H1 (cell line): ENCODE measurements around the gene GRIFIN.

ENCODE experiments used
- CEBPB ChIP-seq: IDR thresholded peaks from 2 replicates; pipeline ENCODE4 v1.6.1; 2012; ENCODE audit warnings: low read depth, low read length
- EGR1 ChIP-seq: IDR thresholded peaks from 2 replicates; pipeline ENCODE4 v1.6.1; 2011; ENCODE audit warnings: low read depth, low read length, borderline replicate concordance
- EP300 ChIP-seq, 2 experiments: IDR thresholded peaks; 1 replicate in 1 of 2; 2 replicates in 1 of 2; pipeline ENCODE4 v1.6.1; 2011 to 2012; ENCODE audit warnings: low read depth in 2 of 2, low read length in 2 of 2, mild to moderate bottlenecking in 2 of 2, borderline replicate concordance in 1 of 2, inconsistent platforms in 1 of 2, moderate library complexity in 1 of 2
- GABPA ChIP-seq: IDR thresholded peaks from 2 replicates; pipeline ENCODE4 v1.6.1; 2011; ENCODE audit warnings: mild to moderate bottlenecking, low read length, moderate library complexity, borderline replicate concordance; ENCODE audit not compliant: insufficient read depth
- GTF2F1 ChIP-seq: IDR thresholded peaks from 2 replicates; pipeline ENCODE4 v1.6.1; 2012; ENCODE audit warnings: low read depth, low read length, improper control_type of control experiment, borderline replicate concordance
- POLR2AphosphoS5 ChIP-seq: IDR thresholded peaks from 2 replicates; pipeline ENCODE4 v1.6.1; 2011; ENCODE audit warnings: low read depth, low read length
- SIX5 ChIP-seq: IDR thresholded peaks from 2 replicates; pipeline ENCODE4 v1.6.1; 2011; ENCODE audit warnings: mild to moderate bottlenecking, low read depth, low read length
- TF ChIP-seq, protein P1 (sequence below): IDR thresholded peaks from 2 replicates; pipeline ENCODE4 v1.6.1; 2012; ENCODE audit warnings: inconsistent platforms
- TF ChIP-seq, protein P2 (sequence below): IDR thresholded peaks from 2 replicates; pipeline ENCODE4 v1.6.1; 2012; ENCODE audit warnings: low read length, inconsistent platforms

DNA sequence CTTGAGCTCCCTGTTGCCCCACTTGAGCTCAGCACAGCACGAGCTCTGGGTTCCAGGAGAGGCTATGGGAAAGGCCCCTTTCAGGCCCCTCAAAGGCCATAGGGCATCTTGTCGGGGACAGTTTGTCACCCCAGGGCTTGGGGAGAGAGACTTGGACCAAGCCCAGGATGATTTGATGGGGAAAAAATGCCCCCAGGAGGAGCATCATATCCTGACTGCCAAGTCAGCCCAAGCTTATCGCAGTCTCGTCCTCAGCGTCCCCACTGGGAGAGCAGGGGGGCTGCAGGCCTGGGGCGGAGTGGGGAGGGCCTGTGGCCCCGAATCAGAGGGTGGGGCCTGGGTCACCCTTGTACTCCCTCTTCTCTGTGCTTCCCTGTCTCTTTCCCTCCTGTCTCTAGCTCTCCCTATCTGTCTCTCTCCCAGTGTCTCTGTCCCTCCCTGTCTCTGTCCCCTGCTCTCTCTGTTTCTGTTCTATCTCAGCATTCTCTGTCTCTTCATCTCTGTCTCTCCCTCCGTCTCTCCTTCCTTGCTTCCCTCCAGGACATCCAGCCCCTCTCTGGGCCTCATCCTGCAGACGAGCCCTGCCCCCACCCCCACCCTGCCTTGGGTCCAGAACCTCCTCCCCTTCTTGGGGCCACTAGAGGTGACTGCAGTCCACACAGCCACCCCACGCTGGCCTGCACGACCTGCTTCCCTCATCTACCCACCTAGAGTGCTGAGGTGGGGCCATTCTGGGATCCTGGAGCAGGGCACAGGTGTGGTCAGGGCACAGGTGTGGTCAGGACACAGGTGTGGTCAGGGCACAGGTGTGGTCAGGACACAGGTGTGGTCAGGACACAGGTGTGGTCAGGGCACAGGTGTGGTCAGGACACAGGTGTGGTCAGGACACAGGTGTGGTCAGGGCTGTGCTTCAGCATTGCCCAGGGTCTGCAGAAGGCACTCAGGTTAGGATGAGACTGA lies 17.3 kb upstream of the GRIFIN start:
- TF ChIP-seq GTF2F1, result no peak
- no peak for TF ChIP-seq EGR1
- TF ChIP-seq POLR2AphosphoS5, result no peak
- TF ChIP-seq EP300 (IDR thresholded peaks at IDR 0.05; ENCODE audit: borderline replicate concordance in 1 of 2, low read depth in 2 of 2, low read length in 2 of 2), result no peak
- TF ChIP-seq GABPA, result no peak
- no peak for TF ChIP-seq CEBPB
- TF ChIP-seq, protein P1, sequence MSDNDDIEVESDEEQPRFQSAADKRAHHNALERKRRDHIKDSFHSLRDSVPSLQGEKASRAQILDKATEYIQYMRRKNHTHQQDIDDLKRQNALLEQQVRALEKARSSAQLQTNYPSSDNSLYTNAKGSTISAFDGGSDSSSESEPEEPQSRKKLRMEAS, result no peak
- no peak for TF ChIP-seq SIX5
- TF ChIP-seq, protein P2, sequence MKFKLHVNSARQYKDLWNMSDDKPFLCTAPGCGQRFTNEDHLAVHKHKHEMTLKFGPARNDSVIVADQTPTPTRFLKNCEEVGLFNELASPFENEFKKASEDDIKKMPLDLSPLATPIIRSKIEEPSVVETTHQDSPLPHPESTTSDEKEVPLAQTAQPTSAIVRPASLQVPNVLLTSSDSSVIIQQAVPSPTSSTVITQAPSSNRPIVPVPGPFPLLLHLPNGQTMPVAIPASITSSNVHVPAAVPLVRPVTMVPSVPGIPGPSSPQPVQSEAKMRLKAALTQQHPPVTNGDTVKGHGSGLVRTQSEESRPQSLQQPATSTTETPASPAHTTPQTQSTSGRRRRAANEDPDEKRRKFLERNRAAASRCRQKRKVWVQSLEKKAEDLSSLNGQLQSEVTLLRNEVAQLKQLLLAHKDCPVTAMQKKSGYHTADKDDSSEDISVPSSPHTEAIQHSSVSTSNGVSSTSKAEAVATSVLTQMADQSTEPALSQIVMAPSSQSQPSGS, result no peak
